A673 (cell line): ENCODE results near the gene COX5A.

Experiments used
- CTCF ChIP-seq: fragments of 300-800, 200-600 bp; sonication (generic); conservative IDR thresholded peaks from 2 replicates; pipeline ENCODE4 v1.5.1; 2017; ENCODE audit warnings: low read depth, mild to moderate bottlenecking, antibody characterized with exemption, low read length, moderate library complexity, mixed read lengths
- EZH2 ChIP-seq: fragments of 200-600 bp; sonication (generic); IDR thresholded peaks from 2 replicates; pipeline ENCODE4 v1.6.1; 2017; ENCODE audit warnings: borderline replicate concordance, low read depth, mild to moderate bottlenecking, mixed read lengths, antibody characterized with exemption, low read length; ENCODE audit not compliant: poor library complexity, severe bottlenecking

GRCh38 chr15:74889883-74890664 is 47.8 kb downstream of the COX5A start, which contains the start of gene MPI:
- TF ChIP-seq CTCF (no peak), EZH2 (no peak)
